ENCODE measurements around the gene FAM120B.

FAM120B gene

GRCh38 chr6:170365121-170365520 is 58.6 kb downstream of the FAM120B start:
- DNase-seq, result no peak

- no peak for DNase-seq
Measured at GRCh38 chr6:170365593-170365992, 59.0 kb downstream of the FAM120B start.

DNA sequence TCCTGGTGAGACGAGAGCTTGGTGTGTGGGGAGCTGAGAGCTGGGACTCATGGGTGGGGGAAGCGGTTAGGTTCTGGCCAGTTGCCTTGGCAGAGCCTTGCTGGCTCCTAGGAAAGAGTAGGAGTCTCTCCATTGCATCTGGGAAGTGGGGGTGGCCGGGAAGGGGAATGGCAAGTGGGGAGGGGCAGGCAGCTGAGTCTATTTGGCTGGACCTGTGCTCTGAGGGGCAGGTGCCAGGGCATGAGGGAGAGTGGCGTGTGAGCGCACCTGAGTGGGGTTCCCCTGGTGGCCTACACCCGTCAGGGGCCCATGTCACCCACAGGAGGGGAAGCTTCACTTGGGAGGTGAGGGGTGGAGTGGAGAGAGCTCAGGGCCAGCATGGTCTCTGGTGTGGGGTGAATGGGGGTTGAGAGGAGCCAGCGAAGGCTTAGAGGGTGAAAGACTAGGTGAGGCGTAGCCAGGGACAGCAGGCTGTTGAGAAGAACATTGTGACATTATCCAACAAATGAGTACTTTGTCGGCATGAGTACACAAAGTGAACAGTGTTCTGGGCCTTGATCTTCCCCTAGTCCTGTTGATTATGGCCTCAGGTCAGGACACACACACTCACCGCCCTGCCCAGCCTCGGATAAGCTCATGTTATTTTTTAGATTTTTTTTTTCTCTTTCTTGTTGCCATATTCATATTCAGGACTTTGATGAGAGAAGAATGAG is 59.8 kb downstream of the FAM120B start:
- no peak for DNase-seq

- no peak for DNase-seq
Measured at GRCh38 chr6:170367241-170367640, 60.7 kb downstream of the FAM120B start.

GRCh38 chr6:170368544-170368943 is 62.0 kb downstream of the FAM120B start:
- no peak for DNase-seq

GRCh38 chr6:170369403-170369802 is 62.8 kb downstream of the FAM120B start:
- DNase-seq, result no peak

DNA sequence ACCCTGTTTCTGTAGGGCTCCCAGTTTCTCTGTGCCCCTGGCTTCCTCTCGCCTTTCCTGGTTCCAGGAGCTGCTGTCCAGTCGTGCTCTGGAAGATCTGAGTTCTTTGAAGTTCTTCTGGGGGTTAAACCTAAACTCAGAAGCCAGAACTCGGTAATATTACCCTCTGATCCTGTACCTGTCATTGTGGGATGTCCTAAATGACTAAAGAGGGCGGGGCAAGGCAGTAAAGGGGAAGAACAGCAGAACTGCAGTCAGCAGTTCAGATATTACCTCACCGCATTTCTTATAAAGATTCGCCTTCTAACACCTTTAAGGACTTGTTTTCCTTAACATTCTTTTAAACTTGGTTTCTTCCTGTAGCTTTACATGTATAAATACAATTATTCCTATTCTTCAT is 63.9 kb downstream of the FAM120B start:
- no peak for DNase-seq

- no peak for DNase-seq
Measured at GRCh38 chr6:170371080-170371479, 64.5 kb downstream of the FAM120B start.

DNA sequence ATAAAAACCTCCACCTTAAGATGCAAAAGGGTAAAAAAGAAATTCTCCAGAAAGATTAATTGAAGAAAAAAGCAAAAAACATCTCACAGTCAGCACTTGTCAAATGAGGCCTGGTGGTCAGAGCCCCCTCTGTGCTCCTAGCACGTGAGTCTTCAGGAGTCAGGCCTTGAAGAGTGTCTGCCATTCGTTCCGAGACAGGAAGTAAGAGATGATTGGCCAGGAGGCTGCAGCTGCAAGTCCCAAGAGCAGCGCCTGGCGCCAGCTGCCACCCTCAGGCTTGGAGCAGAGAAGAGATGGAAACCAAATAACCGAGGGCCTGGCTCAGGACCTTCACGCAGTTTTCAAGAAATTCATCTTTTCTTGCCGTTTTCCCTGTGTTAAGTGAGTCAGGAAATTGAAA is 65.0 kb downstream of the FAM120B start:
- no peak for DNase-seq

GRCh38 chr6:170372380-170373325 is 66.1 kb downstream of the FAM120B start:
- DNase-seq, result no peak

DNA sequence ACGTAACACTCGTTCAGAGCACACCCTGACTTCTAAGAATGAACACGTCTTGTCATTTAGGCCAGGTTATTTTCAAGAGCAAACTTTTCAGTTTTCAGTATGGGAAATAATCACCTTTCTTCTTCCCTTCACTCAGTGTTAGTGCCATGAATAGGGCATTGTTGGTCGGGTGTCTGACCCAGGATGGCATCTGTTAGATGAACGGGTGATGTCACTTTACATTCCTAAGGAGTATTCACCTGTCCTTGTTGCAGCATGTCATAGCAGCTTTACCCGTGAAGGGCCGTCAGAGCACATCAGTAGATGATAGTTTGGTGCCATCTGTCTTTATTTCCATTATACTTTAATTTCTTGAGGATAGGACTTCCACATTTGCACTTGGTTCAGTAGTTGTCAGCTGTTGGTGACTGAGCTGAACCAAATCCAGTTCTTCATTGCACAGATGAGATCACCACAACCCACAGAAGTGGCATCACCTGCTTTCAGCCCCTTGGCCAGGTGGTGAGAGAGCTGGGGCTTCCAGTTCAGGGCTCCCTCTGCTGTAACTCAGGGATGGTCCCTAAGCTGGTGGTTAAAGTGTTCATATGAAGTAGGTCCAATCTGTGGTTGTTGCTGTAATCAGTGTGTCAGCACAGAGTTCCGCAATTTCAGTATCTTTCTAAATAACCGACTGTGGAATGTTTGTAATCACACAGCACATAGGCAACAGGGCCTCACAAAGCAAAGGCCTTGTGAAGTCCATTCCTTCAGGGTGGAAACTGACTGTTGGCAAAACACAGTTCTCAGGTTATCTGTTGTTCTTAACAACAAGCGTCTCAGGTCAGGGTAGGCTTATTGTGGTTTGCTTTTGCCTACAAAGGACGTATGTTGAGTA is 68.2 kb downstream of the FAM120B start:
- no peak for DNase-seq

GRCh38 chr6:170375661-170376060 is 69.1 kb downstream of the FAM120B start:
- DNase-seq, result no peak

DNA sequence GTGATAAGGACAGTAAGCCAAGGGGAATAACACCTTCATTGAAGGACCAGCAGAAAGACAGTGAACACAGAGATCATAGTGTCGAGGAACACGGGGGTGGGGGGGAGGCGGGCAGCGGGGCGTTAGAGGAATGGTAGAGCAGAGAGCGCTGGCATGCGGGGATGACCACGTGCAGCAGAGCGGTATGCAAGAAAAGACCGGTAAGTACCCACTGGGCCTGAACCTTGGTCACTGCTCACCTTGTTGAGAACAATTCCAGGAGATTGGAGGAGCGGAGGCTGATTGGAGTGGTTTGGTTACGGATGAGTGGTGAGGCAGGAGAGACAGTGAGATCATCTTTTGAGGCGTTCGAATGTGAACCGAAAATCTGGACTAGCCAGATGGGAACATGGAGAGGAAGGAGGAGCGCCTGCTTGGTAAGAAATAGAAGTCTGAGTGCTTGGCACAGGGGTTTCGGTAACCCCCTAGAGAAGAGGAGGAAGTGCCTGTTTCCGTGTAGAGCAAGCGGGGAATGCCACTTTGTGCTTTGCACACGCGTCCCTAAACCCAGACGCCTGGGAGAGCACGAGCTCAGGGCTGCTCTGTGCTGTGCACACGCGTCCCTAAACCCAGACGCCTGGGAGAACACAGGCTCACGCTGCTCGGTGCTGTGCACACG is 70.0 kb downstream of the FAM120B start:
- no peak for DNase-seq

DNA sequence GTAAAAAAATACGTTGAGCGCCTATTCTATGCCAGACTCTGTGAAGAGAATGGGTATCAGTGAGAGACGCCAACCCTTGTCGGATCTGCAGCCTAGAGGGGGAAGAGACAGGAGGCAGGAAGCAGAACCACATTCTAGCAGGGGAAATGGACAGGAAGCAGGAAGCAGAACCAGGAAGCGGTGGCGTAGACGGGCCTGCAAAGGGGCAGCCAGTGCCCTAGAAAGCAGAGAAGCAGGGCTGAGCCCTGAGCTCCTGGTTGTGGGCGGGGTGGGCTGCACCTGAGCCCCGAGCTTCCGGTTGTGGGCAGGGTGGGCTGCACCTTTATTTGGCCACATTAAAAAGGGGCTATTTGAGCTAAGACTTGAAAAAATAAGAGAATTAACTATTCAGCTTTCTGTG is 71.9 kb downstream of the FAM120B start:
- DNase-seq, result no peak

- no peak for DNase-seq
Measured at GRCh38 chr6:170381562-170381961, 75.0 kb downstream of the FAM120B start.

- no peak for DNase-seq
Measured at GRCh38 chr6:170383466-170384035, 77.0 kb downstream of the FAM120B start.

- DNase-seq, result no peak
Measured at GRCh38 chr6:170385506-170385905, 78.9 kb downstream of the FAM120B start.

DNA sequence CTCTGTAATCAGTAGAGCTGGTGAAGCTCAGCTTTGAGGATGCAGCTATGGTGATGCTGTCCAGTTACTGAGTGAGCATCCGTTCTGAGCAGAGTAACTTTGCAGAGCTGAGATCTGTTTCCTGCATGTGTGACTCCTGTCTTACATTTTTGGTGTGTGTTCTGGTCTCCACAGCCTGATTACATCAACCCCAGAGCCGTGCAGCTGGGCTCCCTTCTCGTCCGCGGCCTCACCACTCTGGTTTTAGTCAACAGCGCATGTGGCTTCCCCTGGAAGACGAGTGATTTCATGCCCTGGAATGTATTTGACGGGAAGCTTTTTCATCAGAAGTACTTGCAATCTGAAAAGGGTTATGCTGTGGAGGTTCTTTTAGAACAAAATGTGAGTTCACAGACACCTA is 81.6 kb downstream of the FAM120B start:
- DNase-seq, result no peak

GRCh38 chr6:170393033-170393432 is 86.5 kb downstream of the FAM120B start:
- no peak for DNase-seq

GRCh38 chr6:170393807-170394399 is 87.3 kb downstream of the FAM120B start:
- no peak for DNase-seq

DNA sequence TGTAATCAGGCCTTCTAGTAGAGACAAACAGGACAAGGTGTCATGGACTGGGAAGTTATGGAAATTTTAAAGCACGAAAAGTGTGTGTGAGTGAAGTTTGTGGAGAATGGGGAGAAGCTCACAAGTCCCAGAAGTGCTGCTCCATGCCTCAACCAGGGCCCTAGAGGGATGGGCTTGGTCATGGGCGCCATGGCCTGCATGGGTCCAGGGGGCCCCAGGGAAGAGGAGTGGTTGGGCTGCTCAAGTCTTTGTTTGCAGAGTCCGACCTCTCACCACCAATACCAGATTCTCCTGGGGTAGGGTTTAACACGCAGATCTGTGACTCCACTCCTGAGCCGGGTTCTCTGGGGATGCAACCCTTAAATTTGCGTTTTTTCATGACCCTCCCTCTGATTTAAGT is 88.4 kb downstream of the FAM120B start:
- DNase-seq, result no peak

Measured in RPMI8226 (cell line).